GM12801 (cell line): ENCODE data around the gene TOP2B.

Experiments
- TF ChIP-seq, protein P1 (sequence below): IDR thresholded peaks from one replicate; pipeline ENCODE4 v1.5.1; 2011; ENCODE audit warnings: control low read depth; ENCODE audit not compliant: insufficient read length; ENCODE audit errors: extremely low read depth

TOP2B gene

DNA sequence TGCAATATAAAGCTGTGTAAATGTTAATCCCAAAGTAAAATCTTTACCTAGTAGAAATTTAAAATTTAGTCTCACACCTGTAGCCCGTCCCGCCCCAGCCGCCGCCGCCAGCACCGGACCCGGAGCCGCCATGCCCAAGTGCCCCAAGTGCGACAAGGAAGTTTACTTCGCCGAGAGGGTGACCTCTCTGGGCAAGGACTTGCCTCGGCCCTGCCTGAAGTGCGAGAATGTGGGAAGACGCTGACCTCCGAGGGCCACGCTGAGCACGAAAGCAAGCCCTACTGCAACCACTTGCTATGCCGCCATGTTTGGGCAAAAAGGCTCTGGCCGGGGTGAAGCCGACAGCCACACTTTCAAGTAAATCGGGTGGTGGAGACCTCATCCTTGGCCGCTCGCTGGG is 22.1 kb upstream of the TOP2B start:
- TF ChIP-seq, protein P1, sequence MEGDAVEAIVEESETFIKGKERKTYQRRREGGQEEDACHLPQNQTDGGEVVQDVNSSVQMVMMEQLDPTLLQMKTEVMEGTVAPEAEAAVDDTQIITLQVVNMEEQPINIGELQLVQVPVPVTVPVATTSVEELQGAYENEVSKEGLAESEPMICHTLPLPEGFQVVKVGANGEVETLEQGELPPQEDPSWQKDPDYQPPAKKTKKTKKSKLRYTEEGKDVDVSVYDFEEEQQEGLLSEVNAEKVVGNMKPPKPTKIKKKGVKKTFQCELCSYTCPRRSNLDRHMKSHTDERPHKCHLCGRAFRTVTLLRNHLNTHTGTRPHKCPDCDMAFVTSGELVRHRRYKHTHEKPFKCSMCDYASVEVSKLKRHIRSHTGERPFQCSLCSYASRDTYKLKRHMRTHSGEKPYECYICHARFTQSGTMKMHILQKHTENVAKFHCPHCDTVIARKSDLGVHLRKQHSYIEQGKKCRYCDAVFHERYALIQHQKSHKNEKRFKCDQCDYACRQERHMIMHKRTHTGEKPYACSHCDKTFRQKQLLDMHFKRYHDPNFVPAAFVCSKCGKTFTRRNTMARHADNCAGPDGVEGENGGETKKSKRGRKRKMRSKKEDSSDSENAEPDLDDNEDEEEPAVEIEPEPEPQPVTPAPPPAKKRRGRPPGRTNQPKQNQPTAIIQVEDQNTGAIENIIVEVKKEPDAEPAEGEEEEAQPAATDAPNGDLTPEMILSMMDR: no peak

DNA sequence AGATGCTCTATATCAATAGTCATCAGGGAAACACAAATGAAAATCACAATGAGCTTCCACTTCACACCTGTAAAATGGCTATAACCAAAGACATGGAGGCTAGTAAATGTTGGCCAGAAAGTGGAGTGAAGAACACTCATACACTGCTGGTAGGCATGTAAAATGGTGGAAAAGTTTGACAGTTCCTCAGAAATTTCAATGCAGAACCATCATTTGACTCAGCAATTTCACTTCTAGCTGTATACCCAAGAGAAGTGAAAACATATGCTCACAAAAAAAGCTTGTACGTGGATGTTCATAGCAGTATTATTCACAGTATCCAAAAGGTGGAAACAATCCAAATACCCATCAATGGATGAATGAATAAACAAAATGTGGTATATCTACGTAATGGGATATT is 19.2 kb upstream of the TOP2B start:
- TF ChIP-seq, protein P1: no peak

DNA sequence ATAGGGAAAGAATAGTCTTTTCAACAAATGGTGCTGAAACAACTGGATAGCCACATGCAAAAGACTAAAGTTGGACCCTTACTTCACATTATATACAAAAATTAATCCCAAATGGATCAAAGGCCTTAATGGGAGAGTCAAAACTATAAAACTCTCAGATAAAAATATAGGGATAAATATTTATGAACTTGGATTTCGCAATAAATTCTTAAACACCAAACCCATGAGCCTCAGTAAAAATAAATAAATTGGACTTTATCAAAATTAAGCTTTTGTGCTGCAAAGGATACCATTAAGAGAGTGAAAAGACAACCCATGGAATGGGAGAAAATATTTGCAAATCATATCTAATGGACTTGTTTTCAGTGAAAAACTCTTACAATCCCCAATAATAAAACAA is 18.7 kb upstream of the TOP2B start:
- TF ChIP-seq, protein P1: no peak

DNA sequence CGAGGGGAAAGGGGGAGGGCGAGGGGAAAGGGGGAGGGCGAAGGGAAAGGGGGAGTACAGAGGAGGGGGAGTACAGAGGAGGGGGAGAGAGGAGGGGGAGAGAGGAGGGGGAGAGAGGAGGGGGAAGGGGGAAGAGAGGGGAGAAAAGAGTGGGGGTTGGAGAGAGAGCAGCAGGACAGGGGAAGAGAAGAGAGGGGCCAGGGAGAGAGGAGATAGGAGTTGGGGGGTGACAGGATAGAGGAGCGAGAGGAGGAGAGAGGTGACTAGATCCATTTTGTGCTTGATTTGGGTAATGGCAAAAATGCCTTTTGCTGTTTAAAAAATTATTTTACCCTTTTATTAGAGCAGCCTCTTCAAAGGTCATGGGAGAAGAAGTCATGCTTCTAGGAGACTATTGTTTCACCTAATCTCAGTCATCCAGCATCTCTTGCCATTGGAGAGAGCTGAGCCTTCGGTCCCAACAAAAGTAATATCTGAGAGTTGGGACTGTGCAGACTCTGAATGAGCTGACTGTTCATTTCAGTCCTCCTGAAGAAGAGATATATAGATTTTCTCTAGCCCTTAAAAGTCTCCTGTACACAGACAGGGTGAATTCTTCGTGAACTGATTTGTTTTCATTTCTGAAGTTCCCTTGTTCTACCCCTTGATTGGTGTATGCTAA is 15.1 kb upstream of the TOP2B start:
- TF ChIP-seq, protein P1: no peak

DNA sequence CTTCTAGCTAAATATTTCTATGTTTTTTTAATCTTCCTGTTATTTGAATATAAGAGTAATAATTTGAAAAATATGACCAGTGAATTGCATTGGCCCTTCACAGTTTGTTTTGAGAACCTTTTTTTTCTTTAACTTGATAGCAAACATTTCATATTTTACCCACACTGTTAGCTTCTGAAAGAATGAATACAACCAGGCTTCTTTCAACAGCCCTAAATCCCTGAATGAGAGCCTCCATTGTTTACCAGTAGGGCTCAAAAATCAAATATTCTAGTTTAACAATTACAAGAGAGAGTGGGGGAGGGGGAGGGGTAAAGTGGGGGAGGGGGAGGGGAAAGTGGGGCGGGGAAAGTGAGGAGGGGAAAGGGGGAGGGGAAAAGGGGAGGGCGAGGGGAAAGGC is 14.5 kb upstream of the TOP2B start:
- TF ChIP-seq, protein P1: no peak

DNA sequence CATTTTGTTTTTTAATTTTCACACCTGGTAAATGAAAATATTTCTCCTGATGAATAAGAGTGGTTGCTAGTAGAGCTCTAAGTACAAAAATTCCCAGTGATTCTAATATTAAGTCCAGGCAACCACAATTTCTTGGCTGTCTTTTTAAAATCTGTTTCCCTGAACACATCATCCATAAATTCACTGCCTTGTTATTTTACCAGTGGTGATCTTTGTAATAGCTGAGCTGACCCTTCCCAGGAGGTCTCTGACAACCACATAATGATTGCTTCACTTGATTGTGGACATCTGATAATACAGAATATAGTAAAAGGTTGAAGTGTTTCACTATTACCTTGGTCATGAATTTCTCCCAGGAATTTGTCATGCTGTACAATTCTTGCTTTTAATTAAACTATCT is 13.9 kb upstream of the TOP2B start:
- TF ChIP-seq, protein P1: no peak

DNA sequence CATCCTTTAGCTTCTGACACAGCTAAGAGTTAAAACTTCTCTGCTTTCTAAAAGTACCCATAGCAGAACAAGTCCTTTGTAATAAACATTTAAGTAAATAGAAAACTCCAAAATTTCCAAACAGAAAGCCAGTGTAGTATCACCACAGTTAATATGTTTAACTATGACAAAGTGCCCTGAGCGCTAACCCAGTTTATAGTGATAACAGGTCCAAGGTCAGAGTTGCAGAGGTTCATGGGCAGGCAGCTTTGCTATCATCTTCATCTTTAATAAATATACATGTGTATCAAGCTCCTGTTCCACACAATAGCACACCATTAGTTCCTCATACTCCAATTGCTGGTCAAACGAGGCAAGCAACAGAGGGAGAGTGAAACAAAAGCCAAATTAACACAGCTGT is 12.4 kb upstream of the TOP2B start:
- TF ChIP-seq, protein P1: no peak
